HepG2 (cell line): ENCODE results near the gene ZMIZ2. TPM values are rescaled to one million over a fixed set of nuclear protein-coding genes. Genes with fewer than 3 reads are reported as not detected.
A peak's percentile ranks its signal among the peaks of the same experiment; 100 is the strongest.

Source experiments
- FOSL2 ChIP-seq: sonication (generic); formaldehyde crosslinking; IDR thresholded peaks from 2 replicates; pipeline ENCODE4 v1.4.0; 2020; ENCODE audit warnings: missing genetic modification reagents
- GZF1 ChIP-seq: sonication (generic); formaldehyde crosslinking; IDR thresholded peaks from 2 replicates; pipeline ENCODE4 v1.5.1; 2020; ENCODE audit warnings: mild to moderate bottlenecking, missing genetic modification reagents
- HNF4A ChIP-seq: sonication (generic); formaldehyde crosslinking; IDR thresholded peaks from 2 replicates; pipeline ENCODE4 v1.4.0; 2020; ENCODE audit warnings: missing genetic modification reagents
- IKZF4 ChIP-seq: sonication (generic); formaldehyde crosslinking; IDR thresholded peaks from 2 replicates; pipeline ENCODE4 v1.5.1; 2020; ENCODE audit warnings: borderline replicate concordance, mild to moderate bottlenecking, low read depth, missing genetic modification reagents; ENCODE audit errors: not compliant biosample characterization
- IRX3 ChIP-seq: sonication (generic); formaldehyde crosslinking; IDR thresholded peaks from 2 replicates; pipeline ENCODE4 v1.8.1; 2023; ENCODE audit warnings: mild to moderate bottlenecking, low read depth, missing genetic modification reagents, borderline replicate concordance
- ISX ChIP-seq: sonication (generic); formaldehyde crosslinking; conservative IDR thresholded peaks from 2 replicates; pipeline ENCODE4 v1.5.0; 2020; ENCODE audit warnings: missing genetic modification reagents
- KLF16 ChIP-seq, 2 experiments: sonication (generic) in 1 of 2; formaldehyde crosslinking in 1 of 2; IDR thresholded peaks; 2 replicates each; pipeline versions ENCODE4 v1.6.1 to v1.8.0; 2016 to 2023; ENCODE audit warnings: missing genetic modification reagents in 2 of 2, missing compliant biosample characterization in 1 of 2
- NFE2L1 ChIP-seq: sonication (generic); formaldehyde crosslinking; IDR thresholded peaks from 2 replicates; pipeline ENCODE4 v1.4.0; 2020; ENCODE audit warnings: missing genetic modification reagents, mild to moderate bottlenecking, borderline replicate concordance
- NFIB ChIP-seq: sonication (generic); formaldehyde crosslinking; IDR thresholded peaks from 2 replicates; pipeline ENCODE4 v1.9.0; 2021; ENCODE audit warnings: missing genetic modification reagents, mild to moderate bottlenecking, borderline replicate concordance
- RAD21 ChIP-seq: fragments of 450-650 bp; formaldehyde crosslinking; IDR thresholded peaks from 2 replicates; pipeline ENCODE4 v1.5.0; 2020; ENCODE audit warnings: mild to moderate bottlenecking
- TSC22D2 ChIP-seq: sonication (generic); formaldehyde crosslinking; IDR thresholded peaks from 2 replicates; pipeline ENCODE4 v1.5.1; 2020; ENCODE audit warnings: missing genetic modification reagents, mild to moderate bottlenecking, borderline replicate concordance
- ZBTB38 ChIP-seq: sonication (generic); formaldehyde crosslinking; IDR thresholded peaks from 2 replicates; pipeline ENCODE4 v1.5.1; 2020; ENCODE audit warnings: mild to moderate bottlenecking, missing genetic modification reagents
- ZBTB42 ChIP-seq: sonication (generic); formaldehyde crosslinking; IDR thresholded peaks from 2 replicates; pipeline ENCODE4 v1.5.0; 2020; ENCODE audit warnings: mild to moderate bottlenecking, missing genetic modification reagents
- ZFP37 ChIP-seq: sonication (generic); formaldehyde crosslinking; IDR thresholded peaks from 2 replicates; pipeline ENCODE4 v1.4.0; 2020; ENCODE audit warnings: missing genetic modification reagents, borderline replicate concordance
- ZNF549 ChIP-seq: sonication (generic); formaldehyde crosslinking; IDR thresholded peaks from 2 replicates; pipeline ENCODE4 v1.5.0; 2020; ENCODE audit warnings: missing genetic modification reagents
- ZNF562 ChIP-seq: sonication (generic); formaldehyde crosslinking; IDR thresholded peaks from 2 replicates; pipeline ENCODE4 v1.8.0; 2022; ENCODE audit warnings: missing genetic modification reagents, borderline replicate concordance
- polyA plus RNA-seq, 8 experiments: library from polyadenylated mRNA; depleted of rRNA in 3 of 8; stranded (reverse) in 7 of 8; unstranded in 1 of 8; fragments of >200 nt; fragmentation: Illumina TruSeq in 4 of 8; extraction: Trizol in 4 of 8; gene quantifications; 2 replicates each; pipeline versions ENCODE4 v1.2.1 to v1.2.3, GENCODE V29; 2011 to 2016; ENCODE audit warnings: low read depth in 4 of 8, missing spikeins in 1 of 8, mixed read lengths in 1 of 8; ENCODE audit not compliant: insufficient read depth in 1 of 8
- total RNA-seq, 5 experiments: library from RNA; depleted of rRNA; stranded (reverse); fragments of >200 nt; fragmentation: Illumina TruSeq; extraction: Trizol; gene quantifications; 2 replicates each; pipeline ENCODE4 v1.2.3, GENCODE V29; 2016; ENCODE audit warnings: low read depth in 1 of 5
- TF ChIP-seq, protein P1 (sequence below): sonication (generic); formaldehyde crosslinking; IDR thresholded peaks from 2 replicates; pipeline ENCODE4 v1.5.1; 2020; ENCODE audit warnings: missing genetic modification reagents, mild to moderate bottlenecking, borderline replicate concordance
- TF ChIP-seq, protein P2 (sequence below): IDR thresholded peaks from 2 replicates; pipeline ENCODE4 v1.6.1; 2012; ENCODE audit warnings: inconsistent platforms
- TF ChIP-seq, protein P3 (sequence below), 2 experiments: sonication (generic) in 1 of 2; formaldehyde crosslinking in 1 of 2; IDR thresholded peaks; 2 replicates each; pipeline versions ENCODE4 v1.6.1 to v1.9.0; 2014 to 2022; ENCODE audit warnings: antibody characterized with exemption in 1 of 2, borderline replicate concordance in 1 of 2, inconsistent platforms in 1 of 2, low read depth in 1 of 2, missing genetic modification reagents in 1 of 2

ZMIZ2 gene
- total and polyA plus RNA-seq, 2 of the 13 experiments (the other 11 are each of a cell fraction or from before 2014, with no cell fraction given) = 4.9 to 7.9 TPM

DNA sequence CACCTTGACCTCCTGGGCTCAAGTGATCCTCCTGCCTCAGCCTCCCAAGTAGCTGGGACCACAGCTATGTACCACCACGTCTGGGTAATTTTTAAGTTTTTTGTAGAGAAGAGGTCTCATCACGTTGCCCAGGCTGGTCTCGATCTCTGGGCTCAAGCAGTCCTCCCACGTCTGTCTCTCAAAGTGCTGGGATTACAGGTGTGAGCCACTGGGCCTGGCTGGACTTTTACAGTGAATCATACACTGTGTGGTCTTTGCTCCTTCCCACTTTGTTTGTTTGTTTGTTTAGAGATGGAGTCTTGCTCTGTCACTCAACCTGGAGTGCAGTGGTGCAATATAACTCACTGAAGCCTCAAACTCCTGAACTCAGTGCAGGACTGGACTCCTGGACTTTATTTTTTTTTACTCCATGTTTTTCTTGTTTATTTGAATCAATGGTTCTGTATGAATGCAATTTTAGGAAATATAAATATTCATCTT is 60.3 kb downstream of the ZMIZ2 start (continued):
- TF ChIP-seq NFE2L1 (CRISPR knock-in tag) (no peak), NFIB (CRISPR knock-in tag) (no peak), RAD21 (CRISPR knock-in tag) (no peak), KLF16 (CRISPR knock-in tag; IDR thresholded peaks at IDR 0.05) (no peak), IRX3 (no peak), FOSL2 (CRISPR knock-in tag) (peak; percentile 93), HNF4A (CRISPR knock-in tag) (peak; percentile 72), ISX (no peak), ZNF562 (CRISPR knock-in tag) (no peak), ZNF549 (CRISPR knock-in tag) (no peak), ZBTB38 (no peak), IKZF4 (CRISPR knock-in tag) (no peak), ZFP37 (CRISPR knock-in tag) (no peak), ZBTB42 (CRISPR knock-in tag) (no peak), GZF1 (CRISPR knock-in tag) (no peak), TSC22D2 (CRISPR knock-in tag) (no peak)
- TF ChIP-seq, protein P1, sequence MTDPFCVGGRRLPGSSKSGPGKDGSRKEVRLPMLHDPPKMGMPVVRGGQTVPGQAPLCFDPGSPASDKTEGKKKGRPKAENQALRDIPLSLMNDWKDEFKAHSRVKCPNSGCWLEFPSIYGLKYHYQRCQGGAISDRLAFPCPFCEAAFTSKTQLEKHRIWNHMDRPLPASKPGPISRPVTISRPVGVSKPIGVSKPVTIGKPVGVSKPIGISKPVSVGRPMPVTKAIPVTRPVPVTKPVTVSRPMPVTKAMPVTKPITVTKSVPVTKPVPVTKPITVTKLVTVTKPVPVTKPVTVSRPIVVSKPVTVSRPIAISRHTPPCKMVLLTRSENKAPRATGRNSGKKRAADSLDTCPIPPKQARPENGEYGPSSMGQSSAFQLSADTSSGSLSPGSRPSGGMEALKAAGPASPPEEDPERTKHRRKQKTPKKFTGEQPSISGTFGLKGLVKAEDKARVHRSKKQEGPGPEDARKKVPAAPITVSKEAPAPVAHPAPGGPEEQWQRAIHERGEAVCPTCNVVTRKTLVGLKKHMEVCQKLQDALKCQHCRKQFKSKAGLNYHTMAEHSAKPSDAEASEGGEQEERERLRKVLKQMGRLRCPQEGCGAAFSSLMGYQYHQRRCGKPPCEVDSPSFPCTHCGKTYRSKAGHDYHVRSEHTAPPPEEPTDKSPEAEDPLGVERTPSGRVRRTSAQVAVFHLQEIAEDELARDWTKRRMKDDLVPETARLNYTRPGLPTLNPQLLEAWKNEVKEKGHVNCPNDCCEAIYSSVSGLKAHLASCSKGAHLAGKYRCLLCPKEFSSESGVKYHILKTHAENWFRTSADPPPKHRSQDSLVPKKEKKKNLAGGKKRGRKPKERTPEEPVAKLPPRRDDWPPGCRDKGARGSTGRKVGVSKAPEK = 0 out of 2 replicates have a peak, but pooled peaks have one; percentile 38
- TF ChIP-seq, protein P2, sequence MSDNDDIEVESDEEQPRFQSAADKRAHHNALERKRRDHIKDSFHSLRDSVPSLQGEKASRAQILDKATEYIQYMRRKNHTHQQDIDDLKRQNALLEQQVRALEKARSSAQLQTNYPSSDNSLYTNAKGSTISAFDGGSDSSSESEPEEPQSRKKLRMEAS = no peak
- TF ChIP-seq, protein P3, sequence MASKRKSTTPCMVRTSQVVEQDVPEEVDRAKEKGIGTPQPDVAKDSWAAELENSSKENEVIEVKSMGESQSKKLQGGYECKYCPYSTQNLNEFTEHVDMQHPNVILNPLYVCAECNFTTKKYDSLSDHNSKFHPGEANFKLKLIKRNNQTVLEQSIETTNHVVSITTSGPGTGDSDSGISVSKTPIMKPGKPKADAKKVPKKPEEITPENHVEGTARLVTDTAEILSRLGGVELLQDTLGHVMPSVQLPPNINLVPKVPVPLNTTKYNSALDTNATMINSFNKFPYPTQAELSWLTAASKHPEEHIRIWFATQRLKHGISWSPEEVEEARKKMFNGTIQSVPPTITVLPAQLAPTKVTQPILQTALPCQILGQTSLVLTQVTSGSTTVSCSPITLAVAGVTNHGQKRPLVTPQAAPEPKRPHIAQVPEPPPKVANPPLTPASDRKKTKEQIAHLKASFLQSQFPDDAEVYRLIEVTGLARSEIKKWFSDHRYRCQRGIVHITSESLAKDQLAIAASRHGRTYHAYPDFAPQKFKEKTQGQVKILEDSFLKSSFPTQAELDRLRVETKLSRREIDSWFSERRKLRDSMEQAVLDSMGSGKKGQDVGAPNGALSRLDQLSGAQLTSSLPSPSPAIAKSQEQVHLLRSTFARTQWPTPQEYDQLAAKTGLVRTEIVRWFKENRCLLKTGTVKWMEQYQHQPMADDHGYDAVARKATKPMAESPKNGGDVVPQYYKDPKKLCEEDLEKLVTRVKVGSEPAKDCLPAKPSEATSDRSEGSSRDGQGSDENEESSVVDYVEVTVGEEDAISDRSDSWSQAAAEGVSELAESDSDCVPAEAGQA (IDR thresholded peaks at IDR 0.05; ENCODE audit: low read depth) = no peak
- TF ChIP-seq, protein P3 (CRISPR knock-in tag; IDR thresholded peaks at IDR 0.05; ENCODE audit: borderline replicate concordance) = no peak
